Vagina (tissue), 2 donors: ENCODE data around the gene ZNF292. TPM values are rescaled to one million over a fixed set of nuclear protein-coding genes. Genes with fewer than 3 reads are reported as not detected.

ENCODE experiments used
- DNase-seq, 2 donors: peaks; one replicate each; pipeline ENCODE4 v3.0.0-alpha.2; 2017; ENCODE audit errors: extremely low spot score in 2 of 2
- H3K27ac ChIP-seq: fragments of 200-600 bp; sonication (generic); one replicate; pipeline ENCODE4 v1.5.1; 2019
- H3K27me3 ChIP-seq: fragments of 200-600 bp; sonication (generic); one replicate; pipeline ENCODE4 v1.5.1; 2019
- H3K36me3 ChIP-seq, 2 donors: fragments of 200-600 bp; sonication (generic); one replicate each; pipeline ENCODE4 v1.5.1; 2017 to 2019
- H3K4me1 ChIP-seq: fragments of 200-600 bp; sonication (generic); one replicate; pipeline ENCODE4 v1.5.1; 2019
- H3K4me3 ChIP-seq, 2 donors: fragments of 200-600 bp; sonication (generic); 1 replicate in 1 of 2; 2 replicates in 1 of 2; pipeline ENCODE4 v1.5.1; 2016 to 2019
- H3K9me3 ChIP-seq: fragments of 200-600 bp; sonication (generic); one replicate; pipeline ENCODE4 v1.5.1; 2019
- CTCF ChIP-seq, 3 experiments: fragments of 450-650 bp in 2 of 3; fragments of 200-600 bp in 1 of 3; sonication (generic) in 1 of 3; IDR thresholded peaks; one replicate each; pipeline ENCODE4 v1.5.1; 2017 to 2019; ENCODE audit warnings: antibody characterized with exemption in 3 of 3, mild to moderate bottlenecking in 2 of 3, moderate library complexity in 2 of 3
- POLR2A ChIP-seq, 2 donors: fragments of 450-650 bp; IDR thresholded peaks; one replicate each; pipeline ENCODE4 v1.6.1; 2017; ENCODE audit warnings: antibody characterized with exemption in 2 of 2, mild to moderate bottlenecking in 2 of 2, moderate library complexity in 2 of 2
- POLR2AphosphoS5 ChIP-seq, 2 donors: sonication (generic); formaldehyde crosslinking; IDR thresholded peaks; one replicate each; pipeline ENCODE4 v1.9.0; 2017; ENCODE audit warnings: antibody characterized with exemption in 2 of 2, mild to moderate bottlenecking in 2 of 2, low read depth in 1 of 2; ENCODE audit not compliant: insufficient read depth in 1 of 2
- intact Hi-C: fragments of 100-400 bp; cut with DNase I; formaldehyde crosslinking; loops from one replicate; pipeline ENCODE4 v1.15.1; 2023
- total RNA-seq: library from RNA; depleted of rRNA; stranded (reverse); fragments of >200 nt; gene quantifications from one replicate; pipeline ENCODE4 v1.2.3, GENCODE V29; 2016

Gene ZNF292
- total RNA-seq, 1 donor from 2014 or later: 41.5 TPM

- no peak for DNase-seq
- H3K27ac ChIP-seq: no peak overlapping the region
- intact Hi-C loops: no loop called here
- no peaks in the 10 kb centered on the region for H3K27me3 ChIP-seq
- no peak overlapping the region for H3K4me3 ChIP-seq
- H3K36me3 ChIP-seq: peaks cover 0 to 37% of the 10 kb centered on the region in 2 donors
- TF ChIP-seq POLR2A (IDR thresholded peaks at IDR 0.05) (no peak), CTCF (IDR thresholded peaks at IDR 0.05) (no peak), POLR2AphosphoS5 (IDR thresholded peaks at IDR 0.05; ENCODE audit: insufficient read depth in 1 of 2, low read depth in 1 of 2) (no peak)
- H3K4me1 ChIP-seq: no peaks in the 10 kb centered on the region
- H3K9me3 ChIP-seq: no peaks in the 10 kb centered on the region
Measured at GRCh38 chr6:87220997-87221396, 65.6 kb downstream of the ZNF292 start.

- peaks cover 0 to 36% of the 10 kb centered on the region in 2 donors for H3K36me3 ChIP-seq
- H3K9me3 ChIP-seq: no peaks in the 10 kb centered on the region
- no peak for DNase-seq
- TF ChIP-seq CTCF (IDR thresholded peaks at IDR 0.05) (no peak), POLR2A (IDR thresholded peaks at IDR 0.05) (no peak), POLR2AphosphoS5 (IDR thresholded peaks at IDR 0.05; ENCODE audit: insufficient read depth in 1 of 2, low read depth in 1 of 2) (no peak)
- intact Hi-C loops: no loop called here
- no peak overlapping the region for H3K27ac ChIP-seq
- no peaks in the 10 kb centered on the region for H3K27me3 ChIP-seq
- H3K4me1 ChIP-seq: no peaks in the 10 kb centered on the region
- H3K4me3 ChIP-seq: no peak overlapping the region
Measured at GRCh38 chr6:87222676-87223075, 67.3 kb downstream of the ZNF292 start.

- Histone ChIP-seq H3K36me3 (peaks cover 0 to 38% of the 10 kb centered on the region in 2 donors), H3K4me1 (no peaks in the 10 kb centered on the region), H3K27ac (no peak overlapping the region), H3K9me3 (no peaks in the 10 kb centered on the region), H3K27me3 (no peaks in the 10 kb centered on the region), H3K4me3 (no peak overlapping the region)
- intact Hi-C loops: no loop called here
- TF ChIP-seq CTCF (IDR thresholded peaks at IDR 0.05) (no peak), POLR2A (IDR thresholded peaks at IDR 0.05) (no peak), POLR2AphosphoS5 (IDR thresholded peaks at IDR 0.05; ENCODE audit: insufficient read depth in 1 of 2, low read depth in 1 of 2) (no peak)
- no peak for DNase-seq
Measured at GRCh38 chr6:87224971-87225370, 69.6 kb downstream of the ZNF292 start.

- no peak for TF ChIP-seq POLR2AphosphoS5 (IDR thresholded peaks at IDR 0.05; ENCODE audit: insufficient read depth in 1 of 2, low read depth in 1 of 2)
- no peak for TF ChIP-seq POLR2A (IDR thresholded peaks at IDR 0.05)
- no peak for TF ChIP-seq CTCF (IDR thresholded peaks at IDR 0.05)
- intact Hi-C loops: no loop called here
- H3K27ac ChIP-seq: no peak overlapping the region
- H3K4me1 ChIP-seq: no peaks in the 10 kb centered on the region
- H3K27me3 ChIP-seq: no peaks in the 10 kb centered on the region
- H3K4me3 ChIP-seq: no peak overlapping the region
- no peaks in the 10 kb centered on the region for H3K9me3 ChIP-seq
- peaks cover 0 to 36% of the 10 kb centered on the region in 2 donors for H3K36me3 ChIP-seq
- DNase-seq: no peak
Measured at GRCh38 chr6:87225511-87225910, 70.1 kb downstream of the ZNF292 start.

- no peak for DNase-seq
- no peaks in the 10 kb centered on the region for H3K4me1 ChIP-seq
- H3K27ac ChIP-seq: no peak overlapping the region
- TF ChIP-seq CTCF (IDR thresholded peaks at IDR 0.05) (no peak), POLR2AphosphoS5 (IDR thresholded peaks at IDR 0.05; ENCODE audit: insufficient read depth in 1 of 2, low read depth in 1 of 2) (no peak), POLR2A (IDR thresholded peaks at IDR 0.05) (no peak)
- intact Hi-C loops: no loop called here
- H3K9me3 ChIP-seq: no peaks in the 10 kb centered on the region
- H3K27me3 ChIP-seq: no peaks in the 10 kb centered on the region
- no peak overlapping the region for H3K4me3 ChIP-seq
- H3K36me3 ChIP-seq: peaks cover 0 to 32% of the 10 kb centered on the region in 2 donors
Measured at GRCh38 chr6:87225937-87226336, 70.6 kb downstream of the ZNF292 start.
